Naive thymus-derived CD8-positive, alpha-beta T cell (primary cell): ENCODE results near the gene MLXIP. TPM values are rescaled to one million over a fixed set of nuclear protein-coding genes. Genes with fewer than 3 reads are reported as not detected.

Experiments
- ATAC-seq, 2 donors: fragments of 150-1000 bp; cut with Tn5 transposase in 1 of 2; sonication (Bioruptor Pico), chemical (Tn5 transposase) in 1 of 2; 1 replicate in 1 of 2; 2 replicates in 1 of 2; pipeline ENCODE4 v1.10.0; 2021; ENCODE audit warnings: mild to moderate bottlenecking in 2 of 2, moderate library complexity in 2 of 2
- POLR2A ChIA-PET: fragments of 350-600 bp; sonication (Branson Sonifier 250); formaldehyde crosslinking; loops from one replicate; lab custom pipeline; 2021; ENCODE audit warnings: antibody characterized with exemption; lab: Charles Lee
- DNase-seq, 10 donors: peaks; one replicate each; pipeline versions ENCODE4 v3.0.0 to v3.0.0-alpha.2; 2020 to 2022
- H3K27ac Mint-ChIP-seq, 10 donors: one replicate each; pipeline ENCODE4 v1.8.0; 2020 to 2022; ENCODE audit warnings: mild to moderate bottlenecking in 10 of 10, mixed read lengths in 10 of 10, moderate library complexity in 4 of 10, inconsistent platforms in 1 of 10
- H3K27me3 Mint-ChIP-seq, 5 donors: one replicate each; pipeline ENCODE4 v1.8.0; 2021 to 2022; ENCODE audit warnings: mixed read lengths in 5 of 5
- H3K36me3 Mint-ChIP-seq, 3 donors: one replicate each; pipeline ENCODE4 v1.8.0; 2020 to 2022; ENCODE audit warnings: mixed read lengths in 3 of 3, mild to moderate bottlenecking in 2 of 3, inconsistent platforms in 1 of 3
- H3K4me1 Mint-ChIP-seq, 4 donors: one replicate each; pipeline ENCODE4 v1.8.0; 2021 to 2022; ENCODE audit warnings: mixed read lengths in 4 of 4
- H3K4me3 Mint-ChIP-seq, 10 donors: one replicate each; pipeline ENCODE4 v1.8.0; 2020 to 2022; ENCODE audit warnings: mild to moderate bottlenecking in 10 of 10, mixed read lengths in 10 of 10, moderate library complexity in 6 of 10, inconsistent platforms in 1 of 10
- H3K9me3 Mint-ChIP-seq, 9 donors: one replicate each; pipeline ENCODE4 v1.8.0; 2020 to 2022; ENCODE audit warnings: mixed read lengths in 9 of 9, mild to moderate bottlenecking in 3 of 9, inconsistent platforms in 1 of 9, moderate library complexity in 1 of 9
- polyA plus RNA-seq, 3 donors: library from polyadenylated mRNA; unstranded; fragments of 300-500 nt; fragmentation: Illumina TruSeq; gene quantifications; one replicate each; pipeline ENCODE4 v1.2.3, GENCODE V29; 2021
- total RNA-seq, 8 experiments: library from RNA in 2 of 8; stranded (reverse) in 2 of 8; gene quantifications; one replicate each; pipeline ENCODE4 v1.2.3 and lab custom pipeline; 2021 to 2026

Gene MLXIP
- total and polyA plus RNA-seq, 5 experiments from 2014 or later, result 17.3 to 165 (median 43.3) TPM

- Mint-ChIP-seq H3K27ac (no peak overlapping the region), H3K36me3 (peaks cover 0 to 15% (median 7%) of the 10 kb centered on the region in 3 donors), H3K9me3 (no peaks in the 10 kb centered on the region), H3K4me1 (peaks cover 28 to 41% (median 31%) of the 10 kb centered on the region in 4 donors), H3K27me3 (no peaks in the 10 kb centered on the region), H3K4me3 (no peak overlapping the region)
- no peak for ATAC-seq
- POLR2A ChIA-PET, result interaction anchor here (1.9 to 9.3 kb wide), 3 partner anchors 9 to 15 kb away, joined by 15 to 249 read pairs (median 22); partner anchors contain the start of gene MLXIP
- no peak for DNase-seq
Observed at GRCh38 chr12:122093098-122093883, 14.7 kb downstream of the MLXIP start.

DNA sequence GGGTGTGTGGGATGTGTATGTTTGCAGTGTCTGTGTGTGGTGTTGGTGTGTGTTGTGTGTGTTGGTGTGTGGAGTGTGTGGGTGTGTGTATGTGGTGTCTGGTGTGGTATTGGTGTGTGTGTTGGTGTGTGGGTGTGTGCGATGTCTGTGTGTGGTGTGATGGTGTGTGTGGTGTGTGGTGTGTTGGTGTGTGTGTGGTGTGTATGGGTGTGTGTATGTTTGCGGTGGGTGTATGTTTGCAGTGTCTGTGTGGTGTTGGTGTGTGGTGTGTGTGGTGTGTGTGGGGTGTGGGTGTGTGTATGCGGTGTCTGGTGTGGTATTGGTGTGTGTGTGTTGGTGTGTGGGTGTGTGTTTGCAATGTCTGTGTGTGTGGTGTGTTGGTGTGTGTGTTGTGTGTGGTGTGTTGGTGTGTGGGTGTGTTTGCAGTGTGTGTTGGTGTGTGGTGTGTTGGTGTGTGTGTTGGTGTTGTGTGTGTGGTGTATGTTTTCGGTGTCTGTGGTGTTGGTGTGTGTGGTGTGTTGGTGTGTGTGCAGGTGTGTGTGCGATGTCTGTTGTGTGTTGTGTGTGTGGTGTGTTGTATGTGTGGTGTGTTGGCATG is 15.7 kb downstream of the MLXIP start:
- H3K36me3 Mint-ChIP-seq, result peaks cover 0 to 11% (median 7%) of the 10 kb centered on the region in 3 donors
- no peak for ATAC-seq
- H3K4me1 Mint-ChIP-seq, result peaks cover 31 to 41% (median 34%) of the 10 kb centered on the region in 4 donors
- H3K4me3 Mint-ChIP-seq, result no peak overlapping the region
- no peaks in the 10 kb centered on the region for H3K9me3 Mint-ChIP-seq
- POLR2A ChIA-PET, result no interaction called here
- H3K27ac Mint-ChIP-seq, result no peak overlapping the region
- no peak for DNase-seq
- no peaks in the 10 kb centered on the region for H3K27me3 Mint-ChIP-seq

DNA sequence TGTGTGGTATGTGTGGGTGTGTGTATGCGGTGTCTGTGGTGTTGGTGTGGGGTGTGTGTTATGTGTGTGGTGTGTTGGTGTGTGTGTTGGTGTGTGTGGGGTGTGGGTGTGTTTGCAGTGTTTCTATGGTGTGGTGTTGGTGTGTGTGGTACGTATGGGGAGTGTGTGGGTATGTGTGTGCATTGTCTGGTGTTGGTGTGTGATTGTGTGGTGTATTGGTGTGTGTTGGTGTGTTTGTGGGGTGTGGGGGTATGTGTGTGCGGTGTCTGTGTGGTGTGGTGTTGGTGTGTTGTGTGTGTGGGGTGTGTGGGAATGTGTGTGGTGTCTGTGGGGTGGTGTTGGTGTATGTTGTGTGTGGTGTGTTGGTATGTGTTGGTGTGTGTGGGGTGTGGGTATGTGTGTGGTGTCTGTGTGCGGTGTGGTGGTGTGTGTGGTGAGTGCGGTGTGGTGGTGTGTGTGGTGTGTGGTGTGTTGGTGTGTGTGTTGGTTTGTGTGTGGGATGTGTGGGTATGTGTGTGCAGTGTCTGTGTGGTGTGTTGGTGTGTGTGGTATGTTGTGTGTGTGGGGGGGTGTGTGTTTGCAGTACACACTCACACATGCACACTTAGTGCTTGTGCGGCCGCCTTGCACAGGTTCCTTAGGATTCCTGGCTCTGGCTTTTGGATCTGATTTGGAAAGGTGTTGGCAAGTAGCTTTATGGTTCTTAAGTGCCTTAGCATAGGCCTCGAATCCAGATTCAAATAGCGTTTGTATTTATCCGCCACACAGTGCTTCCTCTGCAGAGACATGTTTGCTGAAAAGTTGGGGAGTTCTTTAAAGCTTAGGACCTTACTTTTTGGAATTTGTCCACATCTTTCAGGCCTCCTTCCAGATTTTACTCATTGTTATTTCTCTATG is 16.4 kb downstream of the MLXIP start:
- Mint-ChIP-seq H3K4me1 (peaks cover 31 to 41% (median 39%) of the 10 kb centered on the region in 4 donors), H3K9me3 (no peaks in the 10 kb centered on the region), H3K27me3 (no peaks in the 10 kb centered on the region), H3K36me3 (peaks cover 0 to 6% (median 4%) of the 10 kb centered on the region in 3 donors), H3K4me3 (peak overlapping the region in 1 of 10 donors; percentile 42), H3K27ac (no peak overlapping the region)
- DNase-seq (no peak), ATAC-seq (peak in 1 of 2 donors; percentile 18)
- POLR2A ChIA-PET, result interaction anchor here (1.0 to 15.1 kb wide), 4 partner anchors 7 to 14 kb away, joined by 3 to 249 read pairs (median 111); partner anchors contain the start of gene MLXIP

DNA sequence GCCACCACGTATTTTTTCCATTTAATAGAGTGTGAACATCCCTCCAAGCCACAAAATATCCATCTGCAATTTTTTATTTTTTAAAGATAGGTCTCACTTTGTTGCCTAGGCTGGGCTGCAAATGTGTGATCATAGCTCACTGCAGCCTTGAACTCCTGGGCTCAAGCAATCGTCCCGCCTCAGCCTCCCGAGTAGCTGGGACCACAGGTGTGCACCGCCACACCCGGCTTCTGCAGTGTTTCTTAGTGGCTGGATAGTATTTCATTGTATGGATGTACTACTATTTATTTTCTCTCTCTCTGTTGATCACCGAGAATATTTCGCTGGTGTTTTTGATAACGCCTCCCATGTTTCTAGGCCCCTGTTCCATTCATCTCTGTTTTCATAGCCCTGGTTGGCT is 17.5 kb downstream of the MLXIP start:
- Mint-ChIP-seq H3K27ac (peak overlapping the region in 9 of 10 donors; percentile 58 to 96 (median 85)), H3K9me3 (no peaks in the 10 kb centered on the region), H3K4me1 (peaks cover 34 to 50% (median 49%) of the 10 kb centered on the region in 4 donors), H3K4me3 (peak overlapping the region in 7 of 10 donors; percentile 1 to 74 (median 43)), H3K27me3 (no peaks in the 10 kb centered on the region), H3K36me3 (peaks cover 0 to 4% (median 0%) of the 10 kb centered on the region in 3 donors)
- ATAC-seq (no peak), DNase-seq (no peak)
- POLR2A ChIA-PET, result interaction anchor here (1.8 to 15.1 kb wide), 4 partner anchors 8 to 16 kb away, joined by 7 to 249 read pairs (median 111); partner anchors contain the start of gene MLXIP

DNA sequence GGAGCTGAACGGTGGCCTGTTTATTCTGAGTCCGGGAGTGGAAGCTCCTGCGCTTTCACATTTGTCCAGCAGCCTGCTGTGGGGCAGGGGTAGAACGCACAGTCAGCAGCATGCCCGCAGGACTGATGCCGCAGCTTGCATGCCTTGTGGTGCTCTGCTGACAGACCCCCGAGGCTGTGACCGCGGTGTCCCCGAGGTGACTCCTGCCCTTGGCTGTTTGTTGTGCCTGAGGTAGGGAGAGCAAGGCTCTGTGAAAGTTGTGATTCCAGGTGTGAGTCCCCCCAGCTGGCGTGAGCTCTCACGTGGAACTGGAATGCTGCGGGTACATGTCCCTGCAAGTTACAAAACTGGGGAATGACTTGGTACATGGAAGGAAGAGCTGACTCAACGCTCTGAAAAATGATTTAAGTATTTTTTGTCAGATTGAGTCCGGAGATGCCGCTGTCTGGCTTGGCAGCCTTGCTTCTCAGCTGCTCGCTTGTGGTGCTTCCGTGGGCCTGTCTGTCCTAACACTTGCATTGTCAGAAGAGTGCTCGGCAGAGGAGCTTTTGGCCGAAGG is 18.1 kb downstream of the MLXIP start:
- ATAC-seq (no peak), DNase-seq (no peak)
- H3K27me3 Mint-ChIP-seq, result no peaks in the 10 kb centered on the region
- POLR2A ChIA-PET, result interaction anchor here (1.8 to 15.1 kb wide), 4 partner anchors 8 to 16 kb away, joined by 7 to 249 read pairs (median 111); partner anchors contain the start of gene MLXIP
- peak overlapping the region in 9 of 10 donors; percentile 58 to 96 (median 85) for H3K27ac Mint-ChIP-seq
- peaks cover 0 to under 1% (median 0%) of the 10 kb centered on the region in 3 donors for H3K36me3 Mint-ChIP-seq
- H3K4me3 Mint-ChIP-seq, result peak overlapping the region in 7 of 10 donors; percentile 32 to 74 (median 53)
- peaks cover 34 to 57% (median 54%) of the 10 kb centered on the region in 4 donors for H3K4me1 Mint-ChIP-seq
- no peaks in the 10 kb centered on the region for H3K9me3 Mint-ChIP-seq

DNA sequence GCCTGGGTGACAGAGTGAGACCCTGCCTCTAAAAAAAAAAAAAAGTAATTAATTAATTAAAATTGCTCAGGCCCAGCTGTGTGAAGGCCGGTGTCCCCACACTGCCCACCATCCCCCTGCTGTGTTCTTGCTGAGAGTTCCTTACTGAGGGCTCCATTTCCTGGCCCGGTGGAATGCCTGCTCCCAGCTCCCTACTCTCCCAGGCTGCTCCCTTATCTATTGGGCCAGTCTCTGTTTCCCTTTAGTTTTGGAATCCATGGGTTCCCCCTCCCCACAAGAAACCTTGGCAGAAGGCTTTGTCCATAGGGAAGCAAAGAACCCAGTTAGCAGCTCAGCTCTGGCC is 19.0 kb downstream of the MLXIP start:
- Mint-ChIP-seq H3K27me3 (no peaks in the 10 kb centered on the region), H3K27ac (peak overlapping the region in 9 of 10 donors; percentile 91 to 98 (median 96)), H3K36me3 (no peaks in the 10 kb centered on the region), H3K4me1 (peaks cover 35 to 65% (median 61%) of the 10 kb centered on the region in 4 donors), H3K4me3 (peak overlapping the region; percentile 60 to 90 (median 74)), H3K9me3 (no peaks in the 10 kb centered on the region)
- DNase-seq, result no peak
- POLR2A ChIA-PET, result interaction anchor here (0.8 to 15.1 kb wide), 6 partner anchors 8 to 29 kb away, joined by 4 to 249 read pairs (median 14); partner anchors contain the start of gene MLXIP
- ATAC-seq, result no peak

- POLR2A ChIA-PET, result interaction anchor here (0.6 to 15.1 kb wide), 6 partner anchors 10 to 60 kb away, joined by 4 to 249 read pairs (median 14); partner anchors contain the start of gene MLXIP
- Mint-ChIP-seq H3K4me3 (peak overlapping the region; percentile 60 to 90 (median 74)), H3K9me3 (no peaks in the 10 kb centered on the region), H3K27me3 (no peaks in the 10 kb centered on the region), H3K27ac (peak overlapping the region in 9 of 10 donors; percentile 91 to 98 (median 96)), H3K4me1 (peaks cover 37 to 70% (median 65%) of the 10 kb centered on the region in 4 donors), H3K36me3 (no peaks in the 10 kb centered on the region)
- no peak for DNase-seq
- peak; percentile 29 to 36 for ATAC-seq
Observed at GRCh38 chr12:122097927-122098756, 19.6 kb downstream of the MLXIP start.

DNA sequence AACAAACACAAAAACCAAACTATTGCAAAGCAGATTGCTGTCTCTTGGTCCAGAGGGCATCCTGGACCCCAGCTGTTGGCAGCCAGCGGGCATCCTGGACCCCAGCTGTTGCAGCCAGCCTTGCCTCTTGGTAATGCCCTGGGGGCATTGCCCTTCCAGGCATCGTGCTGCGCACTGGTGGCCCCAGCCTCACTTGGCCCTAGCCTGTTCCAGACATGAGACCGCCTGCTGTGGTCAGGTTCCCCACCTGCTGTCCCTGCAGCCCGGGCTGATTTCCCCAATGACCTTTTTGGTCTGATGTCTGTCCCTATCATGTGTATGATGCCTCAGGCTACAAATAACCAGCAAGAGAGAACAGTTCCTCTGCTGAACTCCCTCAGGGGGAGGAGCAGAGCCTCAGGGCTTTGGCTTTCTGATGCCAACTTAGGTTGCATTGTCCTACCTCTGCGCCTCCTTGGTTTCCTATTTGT is 20.8 kb downstream of the MLXIP start:
- Mint-ChIP-seq H3K4me3 (peak overlapping the region; percentile 33 to 90 (median 78)), H3K27ac (peak overlapping the region in 9 of 10 donors; percentile 91 to 98 (median 96)), H3K9me3 (no peaks in the 10 kb centered on the region), H3K36me3 (peaks cover 0 to 2% (median 0%) of the 10 kb centered on the region in 3 donors), H3K27me3 (no peaks in the 10 kb centered on the region), H3K4me1 (peaks cover 40 to 75% (median 73%) of the 10 kb centered on the region in 4 donors)
- ATAC-seq (peak; percentile 42 to 48), DNase-seq (no peak)
- POLR2A ChIA-PET, result interaction anchor here (2.8 to 15.1 kb wide), 4 partner anchors 9 to 31 kb away, joined by 13 to 249 read pairs (median 114); partner anchors contain the start of gene MLXIP

GRCh38 chr12:122099856-122100255 is 21.3 kb downstream of the MLXIP start:
- Mint-ChIP-seq H3K27me3 (no peaks in the 10 kb centered on the region), H3K27ac (peak overlapping the region in 9 of 10 donors; percentile 90 to 97 (median 95)), H3K36me3 (peaks cover 0 to 2% (median 0%) of the 10 kb centered on the region in 3 donors), H3K9me3 (no peaks in the 10 kb centered on the region), H3K4me1 (peaks cover 41 to 81% (median 78%) of the 10 kb centered on the region in 4 donors), H3K4me3 (peak overlapping the region; percentile 33 to 90 (median 76))
- ATAC-seq (peak; percentile 70 to 74), DNase-seq (peak in 2 of 10 donors; percentile 54 to 60)
- POLR2A ChIA-PET, result interaction anchor here (0.6 to 15.1 kb wide), 5 partner anchors 8 to 1571 kb away, joined by 3 to 249 read pairs (median 15); partner anchors contain the start of genes MLXIP and TCTN2

- DNase-seq, result no peak
- no peak for ATAC-seq
- Mint-ChIP-seq H3K4me3 (peak overlapping the region in 8 of 10 donors; percentile 1 to 90 (median 72)), H3K4me1 (peaks cover 46 to 88% (median 85%) of the 10 kb centered on the region in 4 donors), H3K36me3 (peaks cover 0 to 2% (median 0%) of the 10 kb centered on the region in 3 donors), H3K27ac (peak overlapping the region in 9 of 10 donors; percentile 82 to 97 (median 92)), H3K27me3 (no peaks in the 10 kb centered on the region), H3K9me3 (no peaks in the 10 kb centered on the region)
- POLR2A ChIA-PET, result interaction anchor here (0.6 to 15.1 kb wide), 5 partner anchors 7 to 1570 kb away, joined by 3 to 249 read pairs (median 15); partner anchors contain the start of genes MLXIP and TCTN2
Observed at GRCh38 chr12:122100568-122100967, 22.0 kb downstream of the MLXIP start.
